DOHH2 (cell line): ENCODE measurements around the gene SPECC1L.

Source experiments
- H3F3A ChIP-seq: fragments of 200-600 bp; sonication (generic), shearing (Covaris generic); 2 replicates; pipeline ENCODE4 v1.6.0; 2016; ENCODE audit warnings: antibody characterized with exemption, mild to moderate bottlenecking; ENCODE audit not compliant: control insufficient read depth, insufficient read depth
- H3K27ac ChIP-seq: fragments of 200-600 bp; sonication (generic); 2 replicates; pipeline ENCODE4 v1.5.1; 2014; ENCODE audit warnings: low read depth, mild to moderate bottlenecking, low read length, moderate library complexity
- H3K27me3 ChIP-seq: fragments of 200-600 bp; sonication (generic); 2 replicates; pipeline ENCODE4 v1.6.1; 2014; ENCODE audit warnings: mild to moderate bottlenecking, low read length, mixed read lengths; ENCODE audit not compliant: control insufficient read depth
- H3K36me3 ChIP-seq: fragments of 200-600 bp; sonication (generic); 2 replicates; pipeline ENCODE4 v1.6.1; 2014; ENCODE audit warnings: mild to moderate bottlenecking, low read length, moderate library complexity, mixed read lengths; ENCODE audit not compliant: control insufficient read depth
- H3K4me1 ChIP-seq: fragments of 200-600 bp; sonication (generic); 2 replicates; pipeline ENCODE4 v1.6.1; 2014; ENCODE audit warnings: mild to moderate bottlenecking, low read length, mixed read lengths; ENCODE audit not compliant: control insufficient read depth
- H3K4me2 ChIP-seq: fragments of 200-600 bp; sonication (generic); 2 replicates; pipeline ENCODE4 v1.6.0; 2014; ENCODE audit warnings: mild to moderate bottlenecking, low read length, moderate library complexity
- H3K4me3 ChIP-seq: fragments of 200-600 bp; sonication (generic); 2 replicates; pipeline ENCODE4 v1.5.1; 2014; ENCODE audit warnings: mild to moderate bottlenecking, low read length, mixed read lengths
- H3K79me2 ChIP-seq: fragments of 200-600 bp; sonication (generic); 2 replicates; pipeline ENCODE4 v1.6.1; 2014; ENCODE audit warnings: mild to moderate bottlenecking, low read length, mixed read lengths; ENCODE audit not compliant: control insufficient read depth
- H3K9me2 ChIP-seq: fragments of 200-600 bp; sonication (generic); replicated peaks from 2 replicates; pipeline ENCODE4 v1.6.1; 2014; ENCODE audit warnings: mild to moderate bottlenecking, low read length, mixed read lengths; ENCODE audit not compliant: control insufficient read depth
- H3K9me3 ChIP-seq: fragments of 200-600 bp; sonication (generic); 2 replicates; pipeline ENCODE4 v1.6.1; 2014; ENCODE audit warnings: antibody characterized with exemption, low read length, mixed read lengths; ENCODE audit not compliant: control insufficient read depth, insufficient read depth
- H4K20me1 ChIP-seq: fragments of 200-600 bp; sonication (generic); 2 replicates; pipeline ENCODE4 v1.6.0; 2014; ENCODE audit warnings: low read depth, mild to moderate bottlenecking, antibody characterized with exemption, low read length, moderate library complexity; ENCODE audit not compliant: control insufficient read depth, insufficient read depth
- EZH2phosphoT487 ChIP-seq: fragments of 200-600 bp; sonication (generic); IDR thresholded peaks from 2 replicates; pipeline ENCODE4 v1.6.1; 2017; ENCODE audit warnings: borderline replicate concordance, mild to moderate bottlenecking, antibody characterized with exemption, low read length, moderate library complexity, mixed read lengths
- TF ChIP-seq, protein P1 (sequence below): fragments of 200-600 bp; sonication (generic); IDR thresholded peaks from one replicate; pipeline ENCODE4 v1.5.1; 2014; ENCODE audit warnings: antibody characterized with exemption, mild to moderate bottlenecking, low read depth, low read length; ENCODE audit not compliant: poor library complexity, severe bottlenecking

Gene SPECC1L

GRCh38 chr22:24407884-24408283 is 137.3 kb downstream of the SPECC1L start:
- no peaks in the 10 kb centered on the region for H3K27me3 ChIP-seq
- H3K79me2 ChIP-seq = no peaks in the 10 kb centered on the region
- no peaks in the 10 kb centered on the region for H3K9me2 ChIP-seq
- H3K27ac ChIP-seq = no peak overlapping the region
- H3K4me2 ChIP-seq = no peak overlapping the region
- H3F3A ChIP-seq = no peaks in the 10 kb centered on the region
- peaks cover 14% of the 10 kb centered on the region for H3K4me1 ChIP-seq
- H3K36me3 ChIP-seq = peaks cover 52% of the 10 kb centered on the region
- TF ChIP-seq, protein P1, sequence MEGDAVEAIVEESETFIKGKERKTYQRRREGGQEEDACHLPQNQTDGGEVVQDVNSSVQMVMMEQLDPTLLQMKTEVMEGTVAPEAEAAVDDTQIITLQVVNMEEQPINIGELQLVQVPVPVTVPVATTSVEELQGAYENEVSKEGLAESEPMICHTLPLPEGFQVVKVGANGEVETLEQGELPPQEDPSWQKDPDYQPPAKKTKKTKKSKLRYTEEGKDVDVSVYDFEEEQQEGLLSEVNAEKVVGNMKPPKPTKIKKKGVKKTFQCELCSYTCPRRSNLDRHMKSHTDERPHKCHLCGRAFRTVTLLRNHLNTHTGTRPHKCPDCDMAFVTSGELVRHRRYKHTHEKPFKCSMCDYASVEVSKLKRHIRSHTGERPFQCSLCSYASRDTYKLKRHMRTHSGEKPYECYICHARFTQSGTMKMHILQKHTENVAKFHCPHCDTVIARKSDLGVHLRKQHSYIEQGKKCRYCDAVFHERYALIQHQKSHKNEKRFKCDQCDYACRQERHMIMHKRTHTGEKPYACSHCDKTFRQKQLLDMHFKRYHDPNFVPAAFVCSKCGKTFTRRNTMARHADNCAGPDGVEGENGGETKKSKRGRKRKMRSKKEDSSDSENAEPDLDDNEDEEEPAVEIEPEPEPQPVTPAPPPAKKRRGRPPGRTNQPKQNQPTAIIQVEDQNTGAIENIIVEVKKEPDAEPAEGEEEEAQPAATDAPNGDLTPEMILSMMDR = no peak
- no peak for TF ChIP-seq EZH2phosphoT487
- no peaks in the 10 kb centered on the region for H3K9me3 ChIP-seq
- H4K20me1 ChIP-seq = no peaks in the 10 kb centered on the region
- no peak overlapping the region for H3K4me3 ChIP-seq

- Histone ChIP-seq H3K9me2 (no peaks in the 10 kb centered on the region), H3K4me3 (no peak overlapping the region), H3K36me3 (peaks cover 52% of the 10 kb centered on the region), H3K9me3 (no peaks in the 10 kb centered on the region), H4K20me1 (no peaks in the 10 kb centered on the region), H3K4me1 (peaks cover 12% of the 10 kb centered on the region), H3K27ac (no peak overlapping the region), H3F3A (no peaks in the 10 kb centered on the region), H3K4me2 (no peak overlapping the region), H3K79me2 (no peaks in the 10 kb centered on the region), H3K27me3 (no peaks in the 10 kb centered on the region)
- no peak for TF ChIP-seq EZH2phosphoT487
- TF ChIP-seq, protein P1 = no peak
Measured at GRCh38 chr22:24408630-24409029, 138.0 kb downstream of the SPECC1L start.

- TF ChIP-seq, protein P1 = no peak
- no peak for TF ChIP-seq EZH2phosphoT487
- no peak overlapping the region for H3K4me3 ChIP-seq
Measured at GRCh38 chr22:24409707-24410106, 139.1 kb downstream of the SPECC1L start.

More at GRCh38 chr22:24409707-24410106, 139.1 kb downstream of the SPECC1L start:
- Histone ChIP-seq H3K9me2 (no peaks in the 10 kb centered on the region), H3K27me3 (no peaks in the 10 kb centered on the region), H3K4me2 (no peak overlapping the region), H3K79me2 (no peaks in the 10 kb centered on the region), H3F3A (no peaks in the 10 kb centered on the region), H3K36me3 (peaks cover 48% of the 10 kb centered on the region), H3K27ac (no peak overlapping the region), H3K9me3 (no peaks in the 10 kb centered on the region), H4K20me1 (no peaks in the 10 kb centered on the region), H3K4me1 (peaks cover 12% of the 10 kb centered on the region)
